22Rv1 (cell line): ENCODE data around the gene STH.

Experiments used
- CTCF ChIP-seq: fragments of 450-650 bp; IDR thresholded peaks from 2 replicates; pipeline ENCODE4 v1.5.1; 2017; ENCODE audit warnings: mild to moderate bottlenecking
- ZFX ChIP-seq: fragments of 450-650 bp; IDR thresholded peaks from 2 replicates; pipeline ENCODE4 v1.6.1; 2017; ENCODE audit warnings: antibody characterized with exemption, borderline replicate concordance

DNA sequence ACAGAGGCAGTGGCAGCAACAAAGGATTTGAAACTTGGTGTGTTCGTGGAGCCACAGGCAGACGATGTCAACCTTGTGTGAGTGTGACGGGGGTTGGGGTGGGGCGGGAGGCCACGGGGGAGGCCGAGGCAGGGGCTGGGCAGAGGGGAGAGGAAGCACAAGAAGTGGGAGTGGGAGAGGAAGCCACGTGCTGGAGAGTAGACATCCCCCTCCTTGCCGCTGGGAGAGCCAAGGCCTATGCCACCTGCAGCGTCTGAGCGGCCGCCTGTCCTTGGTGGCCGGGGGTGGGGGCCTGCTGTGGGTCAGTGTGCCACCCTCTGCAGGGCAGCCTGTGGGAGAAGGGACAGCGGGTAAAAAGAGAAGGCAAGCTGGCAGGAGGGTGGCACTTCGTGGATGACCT, 25.5 kb downstream of the STH start:
- TF ChIP-seq CTCF, result no peak
- no peak for TF ChIP-seq ZFX
